ENCODE measurements around the gene AFF3. TPM values are rescaled to one million over a fixed set of nuclear protein-coding genes. Genes with fewer than 3 reads are reported as not detected.

The AFF3 gene
- total RNA-seq, 4 donors from 2014 or later = 2.1 to 7.3 (median 3.5) TPM

DNA sequence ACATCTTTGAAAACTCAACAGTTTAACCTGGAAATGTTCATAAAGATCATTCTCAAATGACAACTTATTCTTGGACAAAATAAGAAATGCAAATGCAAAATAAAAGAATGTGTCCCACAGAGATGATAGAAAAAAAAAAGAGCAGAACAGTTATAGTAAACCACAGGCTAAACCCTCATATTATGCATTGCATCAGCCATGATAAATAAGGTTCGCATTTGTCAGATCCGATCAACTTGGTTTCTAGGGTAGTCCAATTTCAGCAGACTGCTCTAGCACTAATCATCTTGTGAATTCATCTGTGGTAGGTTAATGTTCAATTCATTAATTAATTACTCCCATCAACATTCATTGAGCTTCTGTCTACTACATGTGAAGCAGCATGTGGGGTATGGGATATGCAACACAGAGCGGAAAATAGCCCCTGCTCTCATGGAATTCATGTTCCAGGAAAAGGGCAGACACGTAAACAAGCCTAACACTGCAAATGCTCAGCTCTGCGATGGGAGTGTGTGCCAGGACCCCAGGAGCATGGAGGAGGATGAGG, 336.4 kb downstream of the AFF3 start:
- TF ChIP-seq, protein P1, sequence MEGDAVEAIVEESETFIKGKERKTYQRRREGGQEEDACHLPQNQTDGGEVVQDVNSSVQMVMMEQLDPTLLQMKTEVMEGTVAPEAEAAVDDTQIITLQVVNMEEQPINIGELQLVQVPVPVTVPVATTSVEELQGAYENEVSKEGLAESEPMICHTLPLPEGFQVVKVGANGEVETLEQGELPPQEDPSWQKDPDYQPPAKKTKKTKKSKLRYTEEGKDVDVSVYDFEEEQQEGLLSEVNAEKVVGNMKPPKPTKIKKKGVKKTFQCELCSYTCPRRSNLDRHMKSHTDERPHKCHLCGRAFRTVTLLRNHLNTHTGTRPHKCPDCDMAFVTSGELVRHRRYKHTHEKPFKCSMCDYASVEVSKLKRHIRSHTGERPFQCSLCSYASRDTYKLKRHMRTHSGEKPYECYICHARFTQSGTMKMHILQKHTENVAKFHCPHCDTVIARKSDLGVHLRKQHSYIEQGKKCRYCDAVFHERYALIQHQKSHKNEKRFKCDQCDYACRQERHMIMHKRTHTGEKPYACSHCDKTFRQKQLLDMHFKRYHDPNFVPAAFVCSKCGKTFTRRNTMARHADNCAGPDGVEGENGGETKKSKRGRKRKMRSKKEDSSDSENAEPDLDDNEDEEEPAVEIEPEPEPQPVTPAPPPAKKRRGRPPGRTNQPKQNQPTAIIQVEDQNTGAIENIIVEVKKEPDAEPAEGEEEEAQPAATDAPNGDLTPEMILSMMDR (IDR thresholded peaks at IDR 0.05) = no peak
- no peak for TF ChIP-seq POLR2A (IDR thresholded peaks at IDR 0.05)
- DNase-seq (ENCODE audit: low spot score in 2 of 2) = no peak
- intact Hi-C loops (cut with DNase I; ENCODE audit: low total_unique reads) = no loop called here
- 91 to 93% methylated on average over 5 of the region's 5 CpGs for whole genome bisulfite sequencing, 2 donors
- H3K4me3 ChIP-seq (ENCODE audit: low read depth, poor library complexity, severe bottlenecking) = no peak overlapping the region

DNA sequence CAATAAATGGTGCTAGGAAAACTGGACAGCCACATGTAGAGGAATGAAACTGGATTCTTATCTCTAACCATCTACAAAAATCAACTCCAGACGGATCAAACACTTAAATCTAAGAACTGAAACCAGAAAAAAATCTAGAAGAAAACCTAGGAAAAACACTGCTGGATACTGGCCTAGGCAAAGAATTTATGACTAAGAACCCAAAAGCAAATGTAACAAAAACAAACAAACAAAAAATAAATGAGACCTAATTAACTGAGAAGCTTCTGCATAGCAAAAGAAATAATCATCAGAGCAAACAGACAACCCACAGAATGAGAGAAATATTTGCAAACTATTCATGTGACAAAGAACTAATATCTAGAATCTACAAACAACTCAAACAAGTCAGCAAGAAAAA, 338.5 kb downstream of the AFF3 start:
- 33 to 52% methylated on average over 1 of the region's 1 CpG for WGBS, 2 donors

DNA sequence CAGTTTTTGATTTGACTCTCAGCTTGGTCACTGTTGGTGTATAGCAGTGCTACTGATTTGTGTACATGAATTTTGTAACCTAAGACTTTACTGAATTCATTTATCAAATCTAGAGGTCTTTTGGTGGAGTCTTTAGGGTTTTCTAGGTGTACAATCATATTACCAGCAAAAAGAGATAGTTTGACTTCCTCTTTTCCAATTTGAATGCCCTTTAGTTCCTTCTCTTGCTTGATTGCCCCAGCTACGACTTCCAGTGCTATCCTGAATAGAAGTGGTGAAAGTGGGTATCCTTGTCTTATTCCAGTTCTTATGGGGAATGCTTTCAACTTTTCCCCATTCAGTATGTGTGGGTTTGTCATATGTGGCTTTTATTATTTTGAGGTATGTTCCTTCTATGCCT, 339.7 kb downstream of the AFF3 start:
- 68 to 86% methylated on average over 1 of the region's 1 CpG for WGBS, 2 donors
- TF ChIP-seq, protein P1 (IDR thresholded peaks at IDR 0.05) = no peak
- TF ChIP-seq POLR2A (IDR thresholded peaks at IDR 0.05) = no peak

More for the DNA sequence above, 338.5 kb downstream of the AFF3 start:
- TF ChIP-seq, protein P1 (IDR thresholded peaks at IDR 0.05) = no peak
- TF ChIP-seq POLR2A (IDR thresholded peaks at IDR 0.05) = no peak
- no peak overlapping the region for H3K4me3 ChIP-seq (ENCODE audit: low read depth, poor library complexity, severe bottlenecking)
- no peak for DNase-seq (ENCODE audit: low spot score in 2 of 2)
- intact Hi-C loops (cut with DNase I; ENCODE audit: low total_unique reads) = no loop called here

DNA sequence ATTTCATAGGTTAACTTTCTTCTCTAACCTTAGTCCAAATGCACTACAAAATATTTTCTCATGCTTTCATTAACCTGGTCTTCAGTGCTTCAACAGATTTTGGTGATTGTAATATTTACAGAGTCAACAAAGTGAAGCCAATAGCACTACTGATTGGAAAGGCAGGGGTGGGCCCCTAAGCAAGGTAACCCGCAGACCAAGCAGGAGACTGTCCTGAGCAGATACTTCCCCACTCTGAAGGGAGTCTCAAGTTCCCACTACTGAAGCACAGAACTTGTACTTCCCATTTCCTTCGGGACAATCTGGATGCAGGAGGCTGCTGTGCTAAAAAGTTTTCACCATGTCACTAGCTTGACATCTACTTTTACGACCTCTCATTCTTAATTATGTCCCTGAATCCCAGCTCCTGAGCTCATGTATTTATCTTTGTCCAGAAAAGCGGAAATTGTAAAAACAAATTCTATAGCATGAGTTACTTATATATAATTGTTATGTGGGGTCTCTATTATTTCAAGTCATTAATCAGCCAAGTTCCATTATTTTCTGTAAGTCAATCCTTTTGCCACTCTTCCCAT, 341.0 kb downstream of the AFF3 start:
- DNase-seq (ENCODE audit: low spot score in 2 of 2) = no peak
- TF ChIP-seq, protein P1 (IDR thresholded peaks at IDR 0.05) = no peak
- TF ChIP-seq POLR2A (IDR thresholded peaks at IDR 0.05) = no peak
- H3K4me3 ChIP-seq (ENCODE audit: low read depth, poor library complexity, severe bottlenecking) = no peak overlapping the region
- WGBS, 2 donors = 73 to 86% methylated on average over 4 of the region's 4 CpGs
- intact Hi-C loops (cut with DNase I; ENCODE audit: low total_unique reads) = no loop called here

More for the DNA sequence above, 339.7 kb downstream of the AFF3 start:
- DNase-seq (ENCODE audit: low spot score in 2 of 2) = no peak
- intact Hi-C loops (cut with DNase I; ENCODE audit: low total_unique reads) = no loop called here
- no peak overlapping the region for H3K4me3 ChIP-seq (ENCODE audit: low read depth, poor library complexity, severe bottlenecking)

DNA sequence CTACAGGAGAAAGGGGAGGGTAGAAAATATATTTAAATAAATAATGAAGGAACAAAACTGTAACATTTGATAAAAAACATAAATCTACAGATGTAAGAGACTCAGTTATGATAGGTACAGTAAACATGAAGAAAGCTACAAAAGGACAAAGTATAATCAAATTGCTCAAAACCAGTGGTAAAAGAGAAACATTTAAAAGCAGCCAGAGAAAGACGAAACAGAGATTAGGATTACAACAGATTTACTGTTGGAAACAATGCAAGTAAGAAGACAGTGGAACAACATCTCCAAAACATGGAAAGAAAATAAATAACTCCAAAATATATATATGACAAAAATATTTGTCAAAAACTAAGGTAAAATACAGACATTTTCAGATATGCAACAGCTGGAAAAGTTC, 344.9 kb downstream of the AFF3 start:
- intact Hi-C loops (cut with DNase I; ENCODE audit: low total_unique reads) = no loop called here
- H3K4me3 ChIP-seq (ENCODE audit: low read depth, poor library complexity, severe bottlenecking) = no peak overlapping the region
- no peak for DNase-seq (ENCODE audit: low spot score in 2 of 2)
- TF ChIP-seq, protein P1 (IDR thresholded peaks at IDR 0.05) = no peak
- TF ChIP-seq POLR2A (IDR thresholded peaks at IDR 0.05) = no peak
- 85 to 87% methylated on average over 1 of the region's 1 CpG for WGBS, 2 donors

DNA sequence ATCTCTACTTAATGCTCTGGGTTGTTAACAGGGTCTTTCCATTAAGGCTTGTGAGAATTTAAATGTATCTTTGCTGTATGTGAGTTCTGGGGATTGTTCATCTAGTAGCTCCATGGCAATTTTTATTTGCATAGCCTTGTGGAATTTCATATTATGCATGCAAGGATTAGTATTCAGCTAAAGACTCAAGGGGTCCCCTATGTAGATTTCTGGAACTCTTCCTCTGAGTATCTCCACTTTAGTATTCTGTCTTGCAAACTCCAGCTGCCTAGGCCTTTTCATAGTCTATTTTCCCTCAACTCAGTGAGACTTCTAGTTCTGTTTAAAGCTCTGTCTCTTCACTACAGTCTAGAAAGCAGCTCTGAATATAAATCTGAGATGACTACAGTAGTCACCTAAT, 348.0 kb downstream of the AFF3 start:
- no peak for DNase-seq (ENCODE audit: low spot score in 2 of 2)
- no peak overlapping the region for H3K4me3 ChIP-seq (ENCODE audit: low read depth, poor library complexity, severe bottlenecking)
- intact Hi-C loops (cut with DNase I; ENCODE audit: low total_unique reads) = no loop called here
- TF ChIP-seq POLR2A (IDR thresholded peaks at IDR 0.05) = no peak
- TF ChIP-seq, protein P1 (IDR thresholded peaks at IDR 0.05) = no peak

Data from lower leg skin (tissue), 4 donors.